Head of caudate nucleus (tissue), 42 donors: Measurements from ENCODE around the gene ZBTB17.
"Not testable (repeated sequence)": the region's sequence is repeated elsewhere in the genome, so short reads cannot be mapped to it uniquely, and the experiment has no call there.

ENCODE experiments used
- DNase-seq, 42 donors: peaks; one replicate each; pipeline versions ENCODE4 v3.0.0 to v3.0.0-alpha.2; 2020 to 2021; ENCODE audit warnings: mixed read lengths in 7 of 42
- intact Hi-C: fragments of 100-400 bp; cut with DNase I; formaldehyde crosslinking; loops from one replicate; pipeline ENCODE4 v1.15.0; 2022

Gene ZBTB17

GRCh38 chr1:15892857-15893599 lies 82.9 kb downstream of the ZBTB17 start:
- DNase-seq = peak in 1 of 42 donors; percentile 26
- intact Hi-C loops = not testable (repeated sequence)
